GM19455 (cell line): Measurements from ENCODE around the gene PARD3.
"Not testable (repeated sequence)": the region's sequence is repeated elsewhere in the genome, so short reads cannot be mapped to it uniquely, and the experiment has no call there.

Experiments
- ATAC-seq: cut with Tn5 transposase; IDR thresholded peaks from one replicate; pipeline ENCODE4 v1.9.1; 2021; ENCODE audit not compliant: unreplicated experiment

The PARD3 gene

DNA sequence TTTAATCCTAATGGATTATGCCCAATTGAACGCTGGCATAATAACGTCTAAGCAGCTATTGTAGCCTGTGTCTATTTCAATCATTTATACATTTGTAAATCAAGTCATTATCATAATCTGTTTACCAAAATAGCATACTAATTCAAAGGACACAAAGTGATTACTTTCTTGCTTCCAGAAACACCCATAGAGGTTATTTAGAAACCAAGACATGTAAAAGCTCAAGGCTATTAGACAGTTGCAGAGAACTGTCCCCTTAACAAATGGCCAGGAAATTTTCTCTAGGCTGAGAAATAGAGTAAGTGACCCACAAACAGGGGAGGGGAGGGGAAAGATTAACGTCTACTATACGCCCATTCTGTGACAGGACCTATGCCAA is 455.7 kb downstream of the PARD3 start:
- no peak for ATAC-seq

DNA sequence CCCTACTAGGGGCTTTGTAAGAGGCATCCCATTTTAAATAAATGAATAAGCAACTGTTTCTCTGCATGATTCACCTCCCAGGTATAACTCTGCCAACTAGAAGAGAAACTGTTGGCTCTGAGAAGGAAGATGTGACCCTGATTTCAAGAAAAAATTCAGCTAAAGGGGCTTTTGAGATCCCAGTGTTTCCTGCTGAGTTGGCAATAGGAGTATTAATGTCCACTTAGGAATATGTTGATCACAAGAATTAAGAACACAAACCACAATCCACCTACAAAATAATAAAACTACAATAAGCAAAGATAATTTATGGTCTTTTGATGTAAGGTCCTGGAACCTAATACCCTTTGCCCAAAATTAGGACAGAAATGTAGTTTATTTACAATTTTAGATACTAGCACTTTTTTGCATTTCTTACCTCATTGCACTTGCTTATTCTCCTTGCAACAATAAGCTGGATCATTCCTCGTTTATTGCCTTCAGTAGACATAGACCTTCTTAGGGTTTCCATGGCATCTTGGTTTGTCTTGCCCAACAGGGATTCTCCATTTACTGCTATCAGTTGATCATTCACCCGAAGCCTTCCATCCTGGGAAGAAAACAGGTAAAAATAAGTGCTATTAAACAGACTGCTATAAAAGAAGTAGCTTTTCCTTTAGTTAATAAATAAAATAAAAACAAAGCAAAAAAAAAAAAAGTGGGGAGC is 456.2 kb downstream of the PARD3 start:
- ATAC-seq, result no peak

- ATAC-seq, result no peak
Observed at GRCh38 chr10:34356463-34356862, 458.6 kb downstream of the PARD3 start.

DNA sequence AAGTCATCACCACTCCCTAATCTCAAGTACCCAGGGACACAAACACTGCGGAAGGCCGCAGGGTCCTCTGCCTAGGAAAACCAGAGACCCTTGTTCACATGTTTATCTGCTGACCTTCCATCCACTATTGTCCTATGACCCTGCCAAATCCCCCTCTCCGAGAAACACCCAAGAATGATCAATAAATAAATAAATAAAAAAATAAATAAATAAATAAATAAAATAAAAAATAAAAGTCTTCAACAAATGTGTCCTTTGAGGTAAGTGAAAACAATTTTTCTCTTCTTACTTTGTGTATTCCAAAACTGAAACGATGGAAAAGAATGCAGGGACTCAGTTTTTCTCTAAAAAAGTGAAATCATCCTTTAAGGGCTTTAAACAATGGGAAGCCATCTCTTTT is 461.6 kb downstream of the PARD3 start:
- not testable (repeated sequence) for ATAC-seq

- not testable (repeated sequence) for ATAC-seq
Observed at GRCh38 chr10:34352599-34353204, 462.4 kb downstream of the PARD3 start.

GRCh38 chr10:34351161-34351560 is 463.9 kb downstream of the PARD3 start:
- ATAC-seq, result no peak

- no peak for ATAC-seq
Observed at GRCh38 chr10:34348917-34349485, 466.1 kb downstream of the PARD3 start.

- ATAC-seq, result no peak
Observed at GRCh38 chr10:34348021-34348420, 467.1 kb downstream of the PARD3 start.

- ATAC-seq, result no peak
Observed at GRCh38 chr10:34347131-34347530, 468.0 kb downstream of the PARD3 start.

DNA sequence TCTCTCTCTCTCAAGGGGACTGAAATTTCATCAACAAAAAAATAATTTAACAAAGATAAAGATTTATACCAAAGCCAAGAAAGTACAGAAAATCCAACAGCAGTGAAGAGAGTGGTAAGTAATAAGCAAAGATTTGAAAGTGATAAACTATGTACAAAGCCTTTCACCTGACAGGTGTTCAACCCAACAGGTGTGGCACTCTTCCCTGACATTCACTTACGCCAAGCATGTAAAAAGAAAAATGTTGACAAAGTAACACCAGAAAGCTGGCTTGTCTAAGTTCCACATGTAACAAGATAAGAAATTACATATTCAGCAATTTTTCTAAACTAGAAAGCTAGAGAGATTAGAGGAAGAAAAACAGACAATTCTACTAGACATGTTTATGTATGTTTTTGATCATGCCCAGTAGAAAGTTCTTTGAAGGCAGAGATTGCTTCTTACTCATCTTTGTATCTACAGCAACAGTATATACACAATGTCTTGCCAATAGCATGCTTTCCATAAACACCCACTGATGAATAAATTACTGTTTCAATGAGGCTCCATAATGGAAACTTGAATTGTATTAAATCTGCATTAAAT is 468.5 kb downstream of the PARD3 start:
- ATAC-seq, result no peak

GRCh38 chr10:34345383-34345782 is 469.7 kb downstream of the PARD3 start:
- ATAC-seq, result no peak

- ATAC-seq, result no peak
Observed at GRCh38 chr10:34343764-34344163, 471.3 kb downstream of the PARD3 start.

DNA sequence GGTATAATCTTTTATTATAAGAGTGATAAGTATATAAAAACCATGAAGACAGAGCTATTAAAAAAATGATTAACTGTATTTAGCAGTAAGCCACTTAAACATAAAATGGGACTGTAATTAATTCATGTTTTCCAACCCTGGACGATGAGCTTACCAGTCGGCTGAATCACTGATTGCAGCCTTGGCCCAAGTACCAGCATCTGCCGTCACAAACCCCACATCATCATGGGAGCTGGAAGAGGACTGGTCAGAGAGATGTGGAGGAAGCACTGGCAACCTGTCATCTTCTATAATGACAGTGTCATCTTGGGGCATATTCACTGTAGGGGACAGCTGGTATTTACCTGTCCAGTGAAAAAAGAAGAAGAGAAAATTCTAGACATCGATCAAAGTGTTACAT is 473.6 kb downstream of the PARD3 start:
- no peak for ATAC-seq

DNA sequence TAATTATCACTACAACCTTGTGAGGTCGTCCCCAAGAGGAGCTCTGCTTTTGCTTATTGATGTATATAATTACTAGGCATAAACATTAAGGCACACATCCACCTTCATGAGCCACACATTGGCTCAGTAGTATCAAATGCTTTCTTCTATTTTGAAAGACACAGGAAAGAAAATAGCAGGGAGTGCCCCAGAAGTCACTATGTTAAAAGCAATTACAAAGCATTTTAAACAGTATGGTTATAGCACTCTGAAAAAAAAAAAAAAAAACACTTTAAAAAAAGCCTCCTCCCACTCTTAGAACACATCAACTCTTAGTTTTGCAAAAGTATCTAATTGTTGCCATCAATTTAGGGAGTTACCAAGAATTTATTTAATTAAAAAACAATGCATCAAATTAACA is 474.2 kb downstream of the PARD3 start:
- ATAC-seq, result no peak

- ATAC-seq, result no peak
Observed at GRCh38 chr10:34339816-34340553, 475.1 kb downstream of the PARD3 start.

DNA sequence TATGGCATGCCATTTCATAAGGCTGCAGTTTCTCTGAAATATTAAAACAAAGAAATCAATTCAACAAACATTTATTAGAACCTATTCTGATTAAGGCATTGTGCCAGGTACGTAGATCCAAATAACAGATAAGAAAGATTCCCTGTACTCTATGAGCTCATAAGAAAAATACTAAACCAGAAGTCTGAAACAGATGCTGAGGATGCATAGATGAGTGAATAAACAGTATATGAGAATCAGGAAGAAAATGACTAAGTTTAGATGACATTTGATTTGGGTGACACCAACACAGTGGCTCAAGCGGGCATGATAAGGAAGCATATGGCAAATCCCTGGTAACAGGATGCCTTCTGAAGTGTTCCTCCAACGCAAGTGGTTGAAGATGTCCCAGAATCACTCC is 477.2 kb downstream of the PARD3 start:
- no peak for ATAC-seq

- no peak for ATAC-seq
Observed at GRCh38 chr10:34335960-34336690, 479.0 kb downstream of the PARD3 start.

DNA sequence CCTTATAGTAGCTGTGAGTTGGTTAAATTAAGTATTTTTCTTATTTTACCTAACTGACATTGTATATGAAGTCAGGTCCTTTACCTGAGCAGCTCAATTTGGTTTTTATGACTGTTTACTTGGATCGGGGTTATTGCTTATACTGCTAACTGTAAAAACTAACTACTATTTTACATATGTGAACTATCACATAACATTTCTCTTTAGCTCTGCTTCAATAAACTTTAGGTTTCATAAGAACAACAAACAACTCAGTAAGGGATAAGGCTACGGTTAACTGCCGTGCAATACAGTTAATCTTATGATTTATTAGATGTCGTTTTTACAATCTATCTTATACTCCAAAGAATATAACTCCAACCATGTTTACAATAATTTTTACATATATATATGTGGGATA is 480.2 kb downstream of the PARD3 start:
- ATAC-seq, result no peak

DNA sequence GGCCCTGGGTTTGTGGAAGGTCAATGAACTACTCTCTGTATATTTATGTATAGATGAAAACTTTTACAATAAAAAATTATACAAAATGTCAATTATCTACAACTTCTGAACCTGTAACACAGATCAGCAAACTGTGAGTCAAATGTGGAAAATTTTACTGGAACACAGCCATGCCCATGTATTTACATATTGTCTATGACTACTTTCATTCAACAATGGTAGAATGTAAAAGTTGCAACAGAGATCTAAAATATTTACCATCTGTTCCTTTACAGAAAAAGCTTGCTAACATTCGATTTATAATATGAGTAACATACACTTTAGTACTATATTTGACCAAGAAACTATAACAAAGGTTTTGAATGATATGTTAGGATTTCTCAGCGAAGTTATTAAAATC is 481.6 kb downstream of the PARD3 start:
- ATAC-seq, result no peak

GRCh38 chr10:34327184-34327583 is 487.9 kb downstream of the PARD3 start:
- ATAC-seq, result no peak

DNA sequence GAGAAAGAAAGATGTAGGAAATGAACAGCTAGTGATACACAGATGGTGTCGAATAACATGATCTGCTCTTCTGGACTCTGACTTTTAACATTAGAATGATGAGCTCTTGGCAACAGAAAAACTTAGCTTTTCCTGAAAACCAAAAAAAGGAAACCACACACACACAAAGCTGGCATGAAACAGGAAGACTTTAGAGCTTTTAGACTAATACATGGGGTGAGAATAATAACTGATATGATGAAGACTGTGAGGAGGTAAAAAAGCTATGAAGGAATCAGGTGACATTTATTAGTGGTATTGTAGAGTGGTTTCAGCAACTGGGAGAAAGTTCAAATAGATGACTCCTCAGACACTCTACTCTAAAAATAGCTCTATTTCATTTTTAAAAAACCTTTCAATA is 491.9 kb downstream of the PARD3 start:
- ATAC-seq, result no peak
